Measurements from ENCODE around the gene VTCN1. TPM values are rescaled to one million over a fixed set of nuclear protein-coding genes. Genes with fewer than 3 reads are reported as not detected.

VTCN1 gene
- total and polyA plus RNA-seq, 2 of the 8 experiments (the other 6 are each of a cell fraction or from before 2014, with no cell fraction given), result 0.32 TPM; not detected in 1

- no peak overlapping the region for H3K4me3 ChIP-seq (ENCODE audit: extremely low read depth in 1 of 4, insufficient read depth in 2 of 4, low read depth in 3 of 4, low read length in 4 of 4)
- H3K4ac ChIP-seq (replicated peaks; ENCODE audit: insufficient read length, low read depth, low read length), result no peak overlapping the region
- no peak overlapping the region for H3K56ac ChIP-seq (replicated peaks; ENCODE audit: insufficient read length, low read depth, low read length)
- no peak overlapping the region for H2BK12ac ChIP-seq (ENCODE audit: low read depth, low read length)
- peaks cover 2 to 5% (median 3%) of the 10 kb centered on the region in 4 experiments; a peak in 4 of 7 replicates for H3K4me1 ChIP-seq (replicated peaks in 1 of 4; ENCODE audit: control insufficient read depth in 3 of 4, insufficient read depth in 4 of 4, low read length in 3 of 4)
- no peak overlapping the region for H3K27ac ChIP-seq (ENCODE audit: low read depth, low read length)
- ChIA-PET CTCF (ENCODE audit: partially characterized antibody) (interaction anchor here (0.8 to 4.9 kb wide), 8 partner anchors 8 to 173 kb away, joined by 3 to 43 read pairs (median 6); no protein-coding TSS in a partner anchor), POLR2A (ENCODE audit: partially characterized antibody) (interaction anchor here (1.2 to 2.0 kb wide), 4 partner anchors 12 to 178 kb away, joined by 4 to 6 read pairs (median 4); no protein-coding TSS in a partner anchor)
- no peak for DNase-seq (ENCODE audit: low read depth in 1 of 2, low spot score in 2 of 2)
- H3K9me3 ChIP-seq (ENCODE audit: insufficient read depth in 2 of 2, low read depth in 1 of 2, low read length in 1 of 2), result no peaks in the 10 kb centered on the region
- no peaks in the 10 kb centered on the region for H3K79me2 ChIP-seq (ENCODE audit: control insufficient read depth in 1 of 2, insufficient read depth in 2 of 2, low read length in 2 of 2)
- H2AFZ ChIP-seq (ENCODE audit: low read length), result no peak overlapping the region
- H4K5ac ChIP-seq (ENCODE audit: insufficient read length, low read depth, low read length), result no peak overlapping the region
- H2BK5ac ChIP-seq (ENCODE audit: low read depth, low read length), result 0 out of 2 replicates have a peak overlapping the region, but pooled peaks have one; percentile 26
- H3K23ac ChIP-seq (ENCODE audit: insufficient read length), result no peak overlapping the region
- H3K14ac ChIP-seq (ENCODE audit: insufficient read length), result no peak overlapping the region
- H4K20me1 ChIP-seq (replicated peaks in 1 of 2; ENCODE audit: control insufficient read depth in 1 of 2, insufficient read depth in 2 of 2, low read length in 2 of 2), result peaks cover 0 to 4% of the 10 kb centered on the region in 2 experiments
- no peak for FAIRE-seq
- H2BK15ac ChIP-seq (ENCODE audit: low read length), result no peak overlapping the region
- H3K27me3 ChIP-seq (replicated peaks in 1 of 4; ENCODE audit: control insufficient read depth in 3 of 4, extremely low read depth in 1 of 4, insufficient read depth in 3 of 4, low read length in 3 of 4), result no peaks in the 10 kb centered on the region
- no peak overlapping the region for H2AK5ac ChIP-seq (ENCODE audit: low read depth, low read length)
- H4K8ac ChIP-seq (ENCODE audit: extremely low read depth, insufficient read depth, low read length), result no peak overlapping the region
- no peak overlapping the region for H3K9ac ChIP-seq (replicated peaks in 1 of 4; ENCODE audit: extremely low read depth in 1 of 4, low read depth in 3 of 4, low read length in 3 of 4)
- 76% methylated on average over 7 of the region's 7 CpGs; no CpG with 5 or more reads in 1 of the 2 experiments for WGBS, 2 experiments (ENCODE audit: extremely low coverage in 1 of 2, insufficient coverage in 1 of 2, insufficient read length in 1 of 2, insufficient replicate concordance in 2 of 2, low coverage in 1 of 2, low lambda C conversion rate in 2 of 2, missing lambda C conversion rate in 1 of 2)
- peaks cover 9 to 77% (median 39%) of the 10 kb centered on the region in 4 experiments for H3K36me3 ChIP-seq (ENCODE audit: control insufficient read depth in 2 of 4, insufficient read depth in 4 of 4, low read length in 3 of 4)
- no peak overlapping the region for H4K91ac ChIP-seq (replicated peaks; ENCODE audit: insufficient read length, low read length)
- no peak overlapping the region for H2BK20ac ChIP-seq (ENCODE audit: low read length)
- no peak overlapping the region for H3K18ac ChIP-seq (ENCODE audit: extremely low read depth, low read length)
- H3K23me2 ChIP-seq (ENCODE audit: low read depth, low read length), result no peaks in the 10 kb centered on the region; the same call in none of the 2 replicates
- H3K4me2 ChIP-seq (ENCODE audit: insufficient read depth in 1 of 2, low read depth in 2 of 2, low read length in 2 of 2), result 0 out of 4 replicates have a peak overlapping the region, but pooled peaks of 1 of the 2 experiments have one; percentile 41
- H2BK120ac ChIP-seq (replicated peaks; ENCODE audit: low read depth, low read length), result no peak overlapping the region
- H3K79me1 ChIP-seq (ENCODE audit: low read depth, low read length), result no peaks in the 10 kb centered on the region
- TF ChIP-seq POU5F1 (IDR thresholded peaks at IDR 0.05; ENCODE audit: low read depth, low read length) (no peak), RAD21 (IDR thresholded peaks at IDR 0.05 in 1 of 2, conservative IDR thresholded peaks at IDR 0.05 in 1 of 2; ENCODE audit: low read depth in 2 of 2, low read length in 2 of 2) (peak; percentile 27 to 36; a peak in 3 of 4 replicates), CBX8 (IDR thresholded peaks at IDR 0.05; ENCODE audit: borderline replicate concordance, low read depth, low read length) (no peak), CBX5 (IDR thresholded peaks at IDR 0.05; ENCODE audit: low read depth, low read length) (no peak), SIRT6 (IDR thresholded peaks at IDR 0.05; ENCODE audit: low read length) (no peak), HDAC2 (IDR thresholded peaks at IDR 0.05; ENCODE audit: borderline replicate concordance in 1 of 2, low read depth in 2 of 2, low read length in 2 of 2) (no peak), TCF12 (IDR thresholded peaks at IDR 0.05; ENCODE audit: low read depth, low read length) (no peak), BACH1 (IDR thresholded peaks at IDR 0.05; ENCODE audit: low read length) (no peak), PHF8 (conservative IDR thresholded peaks at IDR 0.05; ENCODE audit: low read depth, low read length) (no peak), CHD1 (IDR thresholded peaks at IDR 0.05; ENCODE audit: low read depth, low read length) (no peak), EZH2 (IDR thresholded peaks at IDR 0.05; ENCODE audit: low read depth, low read length, severe bottlenecking) (no peak), NANOG (IDR thresholded peaks at IDR 0.05; ENCODE audit: insufficient read depth, low read depth, low read length, poor library complexity, severe bottlenecking) (no peak)
These were observed 98.5 kb downstream of the VTCN1 start for GRCh38 chr1:117112047-117112717.

Measured in H1 (cell line).